GM18907 (cell line): ENCODE data around the gene HECTD2.
"Not testable (repeated sequence)": the region's sequence is repeated elsewhere in the genome, so short reads cannot be mapped to it uniquely, and the experiment has no call there.

ENCODE experiments used
- ATAC-seq: cut with Tn5 transposase; IDR thresholded peaks from one replicate; pipeline ENCODE4 v1.9.1; 2021; ENCODE audit warnings: mild to moderate bottlenecking, moderate library complexity; ENCODE audit not compliant: unreplicated experiment

HECTD2 gene

DNA sequence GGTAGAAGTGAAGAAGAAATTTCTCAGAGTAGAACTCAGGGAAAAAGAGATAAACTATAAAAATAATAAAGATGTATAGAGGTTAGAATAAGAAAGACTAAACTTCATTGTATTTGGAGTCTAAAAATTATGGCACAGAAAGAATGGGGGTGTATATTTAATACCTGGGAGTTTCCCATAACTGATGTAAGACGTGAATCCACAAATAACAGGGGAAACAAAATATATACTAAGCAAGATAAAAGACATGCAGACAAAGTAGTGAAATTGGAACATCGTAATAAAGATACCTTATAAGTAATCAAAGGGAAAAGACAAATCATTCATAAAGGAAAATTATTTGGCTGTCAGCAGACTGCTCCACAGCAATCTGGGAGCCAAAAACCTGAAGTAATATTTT is 62.8 kb downstream of the HECTD2 start:
- no peak for ATAC-seq

DNA sequence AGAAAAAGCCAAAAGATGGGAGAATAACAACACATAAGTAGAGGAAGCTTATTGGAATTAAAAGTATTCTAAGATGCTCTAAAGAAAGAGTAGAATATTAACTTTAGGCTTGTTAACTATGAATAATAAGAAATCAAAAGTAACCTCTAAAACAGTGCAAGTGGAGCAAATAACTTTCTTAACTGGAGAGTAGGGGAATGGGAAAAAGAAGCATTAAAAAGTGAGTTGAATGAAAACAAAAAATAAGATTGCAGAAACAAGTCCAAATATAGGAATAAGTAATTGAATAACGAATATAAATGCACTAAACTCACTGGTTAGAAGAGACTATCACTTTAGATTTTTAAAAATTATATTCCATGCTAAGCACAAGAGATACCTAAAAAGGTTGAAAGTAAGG is 63.9 kb downstream of the HECTD2 start:
- no peak for ATAC-seq

DNA sequence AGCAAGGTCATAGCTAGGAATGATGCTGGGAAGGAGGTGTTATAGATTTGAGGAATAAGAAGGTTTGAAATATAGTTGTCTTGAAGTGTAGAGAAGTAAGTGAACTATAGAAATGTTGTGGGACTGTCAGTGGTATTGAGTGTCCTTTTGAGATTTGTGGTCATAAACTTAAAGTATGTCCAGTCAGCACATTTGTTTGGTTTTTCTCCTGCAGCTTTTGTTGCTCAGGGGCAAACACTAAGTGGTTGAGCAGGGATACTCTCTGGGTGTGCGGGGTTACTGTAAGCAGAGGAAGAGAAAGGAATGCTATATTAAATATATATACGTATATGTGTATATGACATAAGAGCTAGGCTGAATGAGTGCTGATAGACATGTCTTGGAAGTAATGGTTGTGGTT is 67.1 kb downstream of the HECTD2 start:
- ATAC-seq: no peak

GRCh38 chr10:91479583-91479982 is 69.4 kb downstream of the HECTD2 start:
- no peak for ATAC-seq

DNA sequence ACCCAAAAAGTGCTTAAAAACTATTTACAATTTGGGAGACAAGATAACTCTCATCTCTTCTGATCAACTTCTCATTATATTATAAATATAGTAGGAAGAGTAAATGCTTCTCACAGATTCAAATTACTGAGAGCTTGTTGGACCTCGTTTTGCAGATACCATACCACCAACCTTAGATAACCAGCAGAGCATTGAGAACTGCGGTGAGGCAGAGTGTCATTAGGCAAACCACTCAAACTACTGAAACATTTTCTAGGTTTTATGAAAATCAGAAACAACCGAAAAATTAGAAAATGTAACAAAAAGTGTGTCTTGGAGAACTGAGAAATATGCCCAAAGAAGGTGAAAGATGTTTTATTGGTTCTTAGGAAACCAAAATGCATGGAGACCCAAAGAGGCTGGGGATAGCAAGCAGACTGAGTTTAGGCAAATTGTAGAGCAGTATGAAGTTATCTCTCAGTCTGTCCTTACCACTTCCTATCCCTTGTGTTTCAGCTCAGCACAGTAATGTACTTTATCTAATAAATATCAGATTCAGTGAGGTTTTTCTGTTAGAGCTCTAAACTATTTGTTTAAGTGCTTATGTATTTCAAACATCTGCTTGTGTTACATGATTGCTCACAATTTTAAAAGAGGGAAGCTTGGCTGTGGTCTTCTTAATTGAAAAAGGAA is 77.9 kb downstream of the HECTD2 start:
- no peak for ATAC-seq

DNA sequence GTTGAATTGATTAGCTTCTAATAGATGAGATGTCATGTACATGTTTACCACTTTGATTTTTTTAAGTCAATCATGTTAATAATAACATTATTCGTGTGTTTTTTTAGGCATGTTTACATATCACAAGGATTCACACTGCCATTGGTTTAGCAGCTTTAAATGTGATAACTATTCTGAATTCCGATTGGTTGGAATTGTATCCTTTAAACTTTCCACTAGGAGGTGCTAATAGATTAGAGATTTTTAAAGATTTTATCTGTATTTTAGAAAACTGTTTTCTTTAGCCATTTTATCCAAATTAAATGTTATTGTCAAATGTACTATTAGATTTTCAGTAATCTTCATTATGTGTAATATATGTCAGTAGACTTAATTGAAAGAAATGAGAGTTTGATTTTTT is 83.2 kb downstream of the HECTD2 start:
- no peak for ATAC-seq

- no peak for ATAC-seq
Measured at GRCh38 chr10:91495402-91495801, 85.3 kb downstream of the HECTD2 start.

- ATAC-seq: no peak
Measured at GRCh38 chr10:91496016-91496415, 85.9 kb downstream of the HECTD2 start.

- ATAC-seq: no peak
Measured at GRCh38 chr10:91511549-91512330, 101.6 kb downstream of the HECTD2 start.

- ATAC-seq: no peak
Measured at GRCh38 chr10:91512458-91512857, 102.3 kb downstream of the HECTD2 start.

- ATAC-seq: no peak
Measured at GRCh38 chr10:91513598-91514424, 103.7 kb downstream of the HECTD2 start.

- no peak for ATAC-seq
Measured at GRCh38 chr10:91514787-91515186, 104.6 kb downstream of the HECTD2 start.

GRCh38 chr10:91517394-91517793 is 107.2 kb downstream of the HECTD2 start:
- no peak for ATAC-seq

DNA sequence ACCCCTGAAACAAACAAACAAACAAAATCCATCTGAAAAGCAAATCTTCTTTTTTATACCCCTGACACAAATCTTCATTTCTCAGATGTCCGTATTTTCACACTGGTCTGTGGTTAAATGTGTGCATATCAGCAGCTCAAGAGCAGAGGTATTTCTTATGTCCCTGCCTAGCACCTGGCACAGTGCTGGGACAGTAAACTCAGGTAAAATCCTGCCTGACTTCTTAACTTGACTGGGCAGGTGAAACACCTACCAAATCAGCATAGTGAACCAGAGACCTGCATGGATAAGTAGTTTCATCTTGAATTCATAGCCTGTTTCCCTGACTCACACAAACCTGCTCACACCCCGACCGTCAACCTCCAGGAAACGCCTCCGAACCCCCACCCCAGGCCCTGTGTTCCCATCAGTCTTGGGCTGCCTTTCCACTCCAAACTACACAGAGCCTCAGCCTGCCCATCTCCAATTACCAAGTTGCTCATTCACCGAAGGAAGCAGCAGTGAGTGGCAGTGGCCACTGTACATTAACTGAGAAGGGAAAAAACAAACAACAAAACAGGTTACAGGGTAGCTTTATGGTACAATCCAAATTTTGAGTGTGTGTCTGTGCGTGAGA is 109.9 kb downstream of the HECTD2 start:
- no peak for ATAC-seq

DNA sequence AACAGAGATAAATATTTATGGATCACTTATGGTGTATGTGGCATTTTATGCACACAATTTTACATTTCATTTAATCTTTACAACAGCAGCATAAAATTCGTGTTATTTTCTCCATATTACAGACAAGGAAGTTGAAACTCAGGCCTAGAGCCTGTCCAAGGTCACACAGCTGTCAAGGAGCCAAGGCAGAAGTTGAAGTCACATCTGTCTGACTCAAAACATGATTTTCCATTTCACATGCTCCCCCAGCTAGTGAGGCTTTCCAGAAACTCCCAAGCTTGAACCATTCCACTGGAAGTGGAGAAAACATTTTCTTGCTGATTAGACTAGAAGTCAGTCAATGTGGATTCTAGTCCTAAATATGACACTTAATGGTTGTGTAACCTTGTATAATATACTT is 110.5 kb downstream of the HECTD2 start:
- no peak for ATAC-seq

- ATAC-seq: no peak
Measured at GRCh38 chr10:91521439-91521838, 111.3 kb downstream of the HECTD2 start.

DNA sequence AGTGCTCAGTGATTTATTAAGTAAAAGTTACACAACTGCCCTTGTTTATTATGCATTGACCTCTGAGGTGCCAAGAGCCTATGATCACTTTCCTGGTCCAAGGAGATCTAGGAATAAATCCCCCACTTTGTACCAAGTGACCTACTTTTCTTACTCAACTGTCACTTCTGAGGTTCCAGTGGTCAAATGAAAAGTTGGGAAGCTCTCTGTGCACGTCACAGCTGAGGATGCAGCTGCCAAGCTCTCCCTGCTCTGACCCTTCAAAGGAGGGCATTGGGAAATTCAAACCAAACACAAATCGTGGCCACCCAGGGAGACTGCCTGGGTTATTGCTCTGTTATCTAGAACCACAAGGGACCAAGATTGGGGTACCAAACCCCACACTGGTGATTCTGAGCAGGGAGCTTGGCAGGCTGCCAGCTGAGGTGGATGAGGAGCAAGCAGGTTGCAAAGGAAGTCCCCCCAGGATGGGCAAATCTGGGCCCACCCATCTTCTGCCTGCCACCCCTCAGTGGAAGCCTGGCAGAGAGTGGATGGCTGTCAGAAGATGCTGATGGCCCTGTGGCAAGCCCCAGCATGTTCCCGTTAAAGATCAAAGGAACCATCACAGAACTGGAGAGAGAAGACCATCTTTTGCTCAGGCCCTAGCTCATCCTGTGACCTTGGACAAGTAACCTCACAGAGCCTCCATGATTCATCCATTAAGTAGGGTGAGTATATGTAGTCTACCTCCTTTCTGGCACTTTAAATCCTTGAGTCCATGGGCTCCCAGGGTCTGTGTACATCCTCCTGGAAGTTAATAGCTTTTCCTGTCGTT is 116.0 kb downstream of the HECTD2 start:
- no peak for ATAC-seq

- no peak for ATAC-seq
Measured at GRCh38 chr10:91528080-91528479, 117.9 kb downstream of the HECTD2 start.

- ATAC-seq: no peak
Measured at GRCh38 chr10:91528768-91529167, 118.6 kb downstream of the HECTD2 start.

DNA sequence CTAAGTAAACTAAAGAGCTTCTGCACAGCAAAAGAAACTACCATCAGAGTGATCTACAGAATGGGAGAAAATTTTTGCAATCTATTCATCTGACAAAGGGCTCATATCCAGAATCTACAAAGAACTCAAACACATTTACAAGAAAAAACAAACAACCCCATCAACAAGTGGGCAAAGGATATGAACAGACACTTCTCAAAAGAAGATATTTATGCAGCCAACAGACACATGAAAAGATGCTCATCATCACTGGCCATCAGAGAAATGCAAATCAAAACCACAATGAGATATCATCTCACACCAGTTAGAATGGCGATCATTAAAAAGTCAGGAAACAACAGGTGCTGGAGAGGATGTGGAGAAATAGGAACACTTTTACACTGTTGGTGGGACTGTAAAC is 124.6 kb downstream of the HECTD2 start:
- not testable (repeated sequence) for ATAC-seq
